ENCODE measurements around the gene TRPM2.
A peak's percentile ranks its signal among the peaks of the same experiment; 100 is the strongest.
"Not testable (repeated sequence)": the region's sequence is repeated elsewhere in the genome, so short reads cannot be mapped to it uniquely, and the experiment has no call there.

Gene TRPM2

DNA sequence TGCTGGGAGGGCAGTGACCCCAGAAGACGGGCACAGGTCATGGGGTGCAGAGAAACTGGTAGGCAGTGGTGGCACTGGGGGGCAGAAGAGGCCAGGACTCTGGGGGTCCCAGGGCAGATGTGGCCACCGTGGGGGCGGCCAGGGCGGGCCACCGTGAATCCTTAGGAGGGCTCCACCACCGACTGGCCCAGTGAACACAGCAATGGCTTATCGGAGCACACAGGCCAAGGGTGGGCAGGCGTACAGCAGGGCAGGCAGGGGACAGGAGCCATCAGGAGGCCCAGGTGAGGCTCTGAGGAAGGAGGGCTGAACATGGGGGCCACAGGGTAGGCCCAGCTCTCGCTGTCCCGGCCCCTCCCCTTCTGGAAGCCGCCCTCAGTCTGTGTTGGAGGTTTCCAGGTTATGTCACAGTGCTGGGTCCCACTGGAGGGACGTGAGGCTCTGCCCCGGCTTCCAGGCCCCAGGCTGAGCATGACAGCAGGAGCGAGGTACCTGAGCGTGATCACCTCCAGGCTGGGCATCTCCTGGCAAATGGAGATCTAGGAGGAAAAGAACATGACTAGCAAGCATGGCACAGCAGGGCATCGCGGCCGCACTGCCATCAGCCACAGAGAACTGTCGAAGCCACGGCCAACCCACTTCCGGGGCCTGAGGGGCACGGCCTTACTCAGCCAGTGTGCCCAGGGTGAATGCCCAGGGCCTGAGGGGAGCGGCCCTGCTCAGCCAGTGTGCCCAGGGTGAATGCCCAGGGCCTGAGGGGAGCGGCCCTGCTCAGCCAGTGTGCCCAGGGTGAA lies 18.0 kb upstream of the TRPM2 start:
- H3K4me3 ChIP-seq (replicated peaks; ENCODE audit: low read depth, low read length) = no peak overlapping the region
- TF ChIP-seq, protein P1, sequence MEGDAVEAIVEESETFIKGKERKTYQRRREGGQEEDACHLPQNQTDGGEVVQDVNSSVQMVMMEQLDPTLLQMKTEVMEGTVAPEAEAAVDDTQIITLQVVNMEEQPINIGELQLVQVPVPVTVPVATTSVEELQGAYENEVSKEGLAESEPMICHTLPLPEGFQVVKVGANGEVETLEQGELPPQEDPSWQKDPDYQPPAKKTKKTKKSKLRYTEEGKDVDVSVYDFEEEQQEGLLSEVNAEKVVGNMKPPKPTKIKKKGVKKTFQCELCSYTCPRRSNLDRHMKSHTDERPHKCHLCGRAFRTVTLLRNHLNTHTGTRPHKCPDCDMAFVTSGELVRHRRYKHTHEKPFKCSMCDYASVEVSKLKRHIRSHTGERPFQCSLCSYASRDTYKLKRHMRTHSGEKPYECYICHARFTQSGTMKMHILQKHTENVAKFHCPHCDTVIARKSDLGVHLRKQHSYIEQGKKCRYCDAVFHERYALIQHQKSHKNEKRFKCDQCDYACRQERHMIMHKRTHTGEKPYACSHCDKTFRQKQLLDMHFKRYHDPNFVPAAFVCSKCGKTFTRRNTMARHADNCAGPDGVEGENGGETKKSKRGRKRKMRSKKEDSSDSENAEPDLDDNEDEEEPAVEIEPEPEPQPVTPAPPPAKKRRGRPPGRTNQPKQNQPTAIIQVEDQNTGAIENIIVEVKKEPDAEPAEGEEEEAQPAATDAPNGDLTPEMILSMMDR (IDR thresholded peaks at IDR 0.05; ENCODE audit: low read length, missing control alignments) = no peak

DNA sequence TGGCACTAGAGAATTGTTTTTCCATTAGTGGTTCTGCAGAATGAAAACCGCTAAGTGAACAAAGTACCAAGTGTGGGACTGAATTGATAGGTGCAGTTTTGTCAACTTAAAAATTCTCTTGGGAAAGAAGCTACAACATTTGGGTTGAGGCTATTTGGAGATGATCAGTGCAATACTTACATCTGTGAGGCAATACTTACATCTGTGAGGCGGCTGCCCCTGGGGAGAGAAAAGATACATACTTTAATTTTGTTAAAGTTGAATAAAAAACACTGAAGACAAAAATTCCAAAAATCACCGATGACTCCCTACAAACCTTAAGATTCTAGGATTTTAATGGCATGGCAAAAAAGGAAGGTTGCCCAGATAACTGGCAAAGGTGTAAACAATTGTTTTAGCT lies 16.0 kb upstream of the TRPM2 start:
- H3K4me3 ChIP-seq (replicated peaks; ENCODE audit: low read depth, low read length) = no peak overlapping the region

More for the DNA sequence above, 18.0 kb upstream of the TRPM2 start:
- no peak for DNase-seq (ENCODE audit: low read depth)

DNA sequence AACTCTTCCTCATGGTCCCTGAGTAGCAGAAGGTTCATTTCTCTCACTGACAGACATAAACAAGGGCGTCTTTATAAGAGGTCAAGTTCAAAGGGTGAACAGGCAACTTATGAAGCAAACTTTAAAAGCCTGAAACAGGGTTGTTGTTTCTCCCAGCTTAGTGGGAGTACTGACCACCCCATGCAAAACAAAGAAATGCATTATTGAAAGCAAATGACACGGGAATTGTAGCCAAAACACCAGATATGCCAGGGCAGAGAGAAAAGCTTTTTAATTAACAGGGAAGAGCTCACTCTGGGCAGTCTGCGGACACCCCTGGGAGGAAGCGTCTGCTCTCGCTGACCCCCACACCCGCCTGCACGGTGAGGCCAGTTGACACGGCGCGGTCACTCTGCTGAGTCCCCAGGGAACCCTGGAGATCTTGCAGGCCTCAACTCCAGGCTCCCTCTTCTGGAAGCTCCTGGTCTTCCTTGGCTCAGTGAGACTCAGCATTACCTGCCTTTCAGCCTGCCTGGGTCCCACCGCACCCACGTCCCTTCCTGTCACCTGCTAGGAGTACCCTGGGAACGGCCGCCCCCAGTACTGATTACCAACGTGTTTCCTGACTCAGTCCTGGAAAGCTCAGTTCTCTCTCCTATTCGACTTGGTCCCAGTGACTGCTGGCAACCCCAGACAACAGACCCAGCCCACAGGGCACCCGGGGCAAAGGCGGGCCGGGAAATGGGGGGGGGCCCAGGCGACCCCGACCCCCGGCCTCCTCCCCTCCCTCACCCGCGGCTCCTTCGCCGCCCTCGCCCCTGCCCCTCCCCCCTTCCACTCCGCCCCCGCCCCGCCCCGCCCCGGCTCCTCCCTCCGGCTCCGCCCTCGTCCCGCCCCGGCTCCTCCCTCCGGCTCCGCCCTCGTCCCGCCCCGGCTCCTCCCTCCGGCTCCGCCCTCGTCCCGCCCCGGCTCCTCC lies 15.2 kb upstream of the TRPM2 start:
- TF ChIP-seq, protein P1 (IDR thresholded peaks at IDR 0.05; ENCODE audit: low read length, missing control alignments) = peak; percentile 45
- H3K4me3 ChIP-seq (replicated peaks; ENCODE audit: low read depth, low read length) = peak overlapping the region; percentile 52
- DNase-seq (ENCODE audit: low read depth) = peak; percentile 50

More for the DNA sequence above, 16.0 kb upstream of the TRPM2 start:
- no peak for DNase-seq (ENCODE audit: low read depth)
- TF ChIP-seq, protein P1 (IDR thresholded peaks at IDR 0.05; ENCODE audit: low read length, missing control alignments) = no peak

DNA sequence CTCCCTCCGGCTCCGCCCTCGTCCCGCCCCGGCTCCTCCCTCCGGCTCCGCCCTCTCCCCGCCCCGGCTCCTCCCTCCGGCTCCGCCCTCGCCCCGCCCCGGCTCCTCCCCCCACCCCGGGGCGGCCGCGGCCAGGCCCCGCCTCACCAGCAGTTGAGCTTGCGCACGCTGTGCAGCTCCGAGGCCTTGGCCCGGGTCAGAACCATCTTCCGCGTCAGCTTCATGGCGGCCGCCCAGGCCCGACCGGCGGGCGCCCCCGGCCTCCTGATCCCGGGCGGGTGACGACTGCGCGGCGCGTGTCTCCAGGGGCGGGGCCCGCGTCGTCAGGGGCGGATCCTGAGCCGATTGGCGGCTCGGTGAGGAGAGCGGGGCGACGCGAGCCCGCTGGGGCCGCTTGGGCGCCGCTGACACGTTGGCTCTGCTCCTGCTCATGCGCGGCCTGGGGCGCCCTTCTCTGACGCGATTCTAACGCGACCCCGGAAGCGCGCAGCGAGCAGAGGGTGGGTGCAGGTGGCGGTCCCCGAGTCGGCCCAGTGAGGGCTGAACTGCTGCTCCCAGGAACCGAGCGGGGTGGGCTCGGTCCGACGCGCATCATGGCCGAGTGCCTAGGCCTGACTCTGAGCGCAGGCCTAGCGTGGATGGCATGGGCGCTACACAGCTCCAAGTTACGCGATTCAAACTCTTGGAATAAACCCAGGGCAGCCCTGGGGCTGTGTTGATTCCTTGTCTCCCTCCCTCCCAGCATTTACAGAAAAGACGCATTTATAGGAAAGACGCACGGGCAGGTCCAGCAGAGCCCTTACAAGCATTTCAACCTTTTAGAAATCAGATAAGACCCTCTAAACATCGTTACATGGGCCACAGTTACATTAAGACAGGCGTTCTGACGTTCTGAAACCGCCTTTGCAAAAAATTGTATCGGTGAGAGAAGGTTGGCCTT lies 14.2 kb upstream of the TRPM2 start, which contains the start of gene CFAP410:
CFAP410 (minus strand) TSS at position 420 of the 940 bp plus-strand sequence; CDS start at position 224, 196 bp downstream.
- TF ChIP-seq, protein P1 (IDR thresholded peaks at IDR 0.05; ENCODE audit: low read length, missing control alignments) = no peak
- peak within 1 kb of the TSS; percentile 96 for H3K4me3 ChIP-seq (replicated peaks; ENCODE audit: low read depth, low read length)
- DNase-seq (ENCODE audit: low read depth) = peak; percentile 96

DNA sequence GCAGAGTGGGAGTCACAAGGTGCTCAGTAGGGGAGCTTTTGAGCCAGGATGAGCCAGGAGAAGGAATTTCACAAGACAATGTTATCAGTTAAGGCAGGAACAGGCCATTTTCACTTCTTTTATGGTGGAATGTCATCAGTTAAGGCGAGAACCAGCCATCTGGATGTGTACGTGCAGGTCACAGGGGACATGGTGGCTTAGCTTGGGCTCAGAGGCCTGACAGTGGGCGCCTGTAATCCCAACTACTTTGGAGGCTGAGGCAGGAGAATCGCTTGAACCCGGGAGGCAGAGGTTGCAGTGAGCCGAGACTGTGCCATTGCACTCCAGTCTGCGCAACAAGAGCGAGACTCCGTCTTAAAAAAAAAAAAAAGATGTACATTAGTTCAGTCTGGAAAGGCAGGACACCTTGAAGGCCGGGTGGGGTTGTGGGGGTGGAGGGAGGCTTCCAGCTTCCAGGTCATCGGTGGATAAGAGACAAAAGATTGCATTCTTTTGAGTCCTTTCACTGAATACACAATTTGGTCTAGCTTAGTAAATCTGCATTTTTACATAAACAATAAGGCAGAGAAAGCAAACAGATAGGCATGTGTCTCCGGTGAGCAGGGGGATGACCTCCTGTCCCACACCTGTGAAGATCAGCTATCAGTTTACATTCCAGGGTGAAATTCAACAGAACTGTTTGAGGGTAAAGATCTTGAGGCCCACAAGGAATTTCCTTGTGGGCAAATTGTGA lies 11.5 kb upstream of the TRPM2 start:
- not testable (repeated sequence) for DNase-seq (ENCODE audit: low read depth); H3K4me3 ChIP-seq (replicated peaks; ENCODE audit: low read depth, low read length)

DNA sequence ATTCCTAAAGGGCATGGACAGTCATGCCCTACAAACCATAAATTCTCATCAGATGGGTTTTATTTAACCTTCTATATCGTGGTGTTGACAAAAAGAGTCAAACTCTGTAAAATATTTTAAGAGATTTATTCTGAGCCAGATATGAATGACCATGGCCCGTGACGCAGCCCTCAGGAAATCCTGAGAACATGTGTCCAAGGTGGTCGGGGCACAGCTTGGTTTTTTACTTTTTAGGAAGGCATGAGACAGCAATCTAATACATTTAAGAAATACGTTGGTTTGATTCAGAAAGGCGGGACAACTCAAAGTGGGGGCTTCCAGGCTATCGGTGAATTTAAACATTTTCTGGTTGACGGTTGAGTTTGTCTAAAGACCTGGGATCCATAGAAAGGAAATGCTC lies 10.4 kb upstream of the TRPM2 start:
- DNase-seq (ENCODE audit: low read depth); H3K4me3 ChIP-seq (replicated peaks; ENCODE audit: low read depth, low read length): not testable (repeated sequence)
